ENCODE results near the gene PTPN14. TPM values are rescaled to one million over a fixed set of nuclear protein-coding genes. Genes with fewer than 3 reads are reported as not detected.
A peak's percentile ranks its signal among the peaks of the same experiment; 100 is the strongest.

Gene PTPN14
- total and polyA plus RNA-seq, 2 of the 4 experiments (the other 2 are of a cell fraction), result 21.5 to 31.7 TPM

GRCh38 chr1:214379236-214379970 lies 172.0 kb downstream of the PTPN14 start:
- in situ Hi-C loops (cut with MboI; ENCODE audit: low sequenced_read_pairs), result no loop called here
- ChIA-PET POLR2A (ENCODE audit: unreplicated experiment) (no interaction called here), CTCF (interaction anchor here (0.6 kb wide), 1 partner anchor 38 kb away, joined by 3 read pairs; no protein-coding TSS in a partner anchor)
- TF ChIP-seq NFE2L2 (IDR thresholded peaks at IDR 0.05; ENCODE audit: low read depth, low read length), result no peak
- TF ChIP-seq RCOR1 (IDR thresholded peaks at IDR 0.05; ENCODE audit: insufficient replicate concordance, low read length), result no peak
- TF ChIP-seq MAZ (IDR thresholded peaks at IDR 0.05; ENCODE audit: borderline replicate concordance, low read depth, low read length), result no peak
- TF ChIP-seq POLR2A (IDR thresholded peaks at IDR 0.05; ENCODE audit: low read depth, low read length), result no peak
- no peak for TF ChIP-seq BHLHE40 (IDR thresholded peaks at IDR 0.05; ENCODE audit: low read depth, low read length)
- no peak for TF ChIP-seq CHD1 (IDR thresholded peaks at IDR 0.05; ENCODE audit: low read depth, low read length)
- no peak for TF ChIP-seq CEBPB (IDR thresholded peaks at IDR 0.05; ENCODE audit: low read depth, low read length)
- no peak for TF ChIP-seq FOS (IDR thresholded peaks at IDR 0.05; ENCODE audit: low read depth, low read length)
- no peak for TF ChIP-seq RFX5 (IDR thresholded peaks at IDR 0.05; ENCODE audit: low read depth, low read length)
- no peak for TF ChIP-seq CTCF (conservative IDR thresholded peaks at IDR 0.05; ENCODE audit: low read depth, low read length)
- TF ChIP-seq MXI1 (IDR thresholded peaks at IDR 0.05; ENCODE audit: borderline replicate concordance, low read depth, low read length), result no peak
- TF ChIP-seq RAD21 (IDR thresholded peaks at IDR 0.05; ENCODE audit: low read length), result no peak
- TF ChIP-seq USF2 (IDR thresholded peaks at IDR 0.05; ENCODE audit: low read depth, low read length), result no peak
- TF ChIP-seq MAFK (IDR thresholded peaks at IDR 0.05; ENCODE audit: low read depth, low read length), result no peak

More at GRCh38 chr1:214379236-214379970, 172.0 kb downstream of the PTPN14 start:
- H3K9me3 ChIP-seq (ENCODE audit: control insufficient read depth, insufficient read depth, low read length), result no peaks in the 10 kb centered on the region
- peak overlapping the region; percentile 19; the same call in 1 of the 2 replicates for H4K91ac ChIP-seq (ENCODE audit: insufficient read depth, low read depth, low read length)
- no peak overlapping the region for H3K4me3 ChIP-seq (ENCODE audit: insufficient read depth, low read depth, low read length)
- peaks cover 10% of the 10 kb centered on the region for H3K9me1 ChIP-seq (ENCODE audit: insufficient read depth, low read length)
- no peak overlapping the region for H2BK5ac ChIP-seq (ENCODE audit: low read depth, low read length, poor library complexity, severe bottlenecking)
- H3K27me3 ChIP-seq (ENCODE audit: control insufficient read depth, insufficient read depth, low read length), result no peaks in the 10 kb centered on the region
- H3K9ac ChIP-seq (ENCODE audit: low read depth, low read length), result no peak overlapping the region
- no peak overlapping the region for H3K4me2 ChIP-seq (ENCODE audit: low read depth, low read length)
- dilution Hi-C loops (cut with HindIII; ENCODE audit: low sequenced_read_pairs, unreplicated experiment), result no loop called here
- H3K18ac ChIP-seq (ENCODE audit: low read depth, low read length), result peak overlapping the region; percentile 60; the same call in 1 of the 2 replicates
- peak overlapping the region in 1 of 2 experiments; percentile 49; a peak in 2 of 4 replicates for H4K8ac ChIP-seq (ENCODE audit: low read depth in 2 of 2, low read length in 2 of 2)
- no peak overlapping the region for H3K27ac ChIP-seq (ENCODE audit: insufficient read depth, low read length)
- H2AFZ ChIP-seq (replicated peaks; ENCODE audit: low read length, poor library complexity), result no peak overlapping the region
- H3K4me1 ChIP-seq (ENCODE audit: control insufficient read depth, insufficient read depth, low read length), result peaks cover 12% of the 10 kb centered on the region
- no peaks in the 10 kb centered on the region for H4K20me1 ChIP-seq (ENCODE audit: insufficient read depth, low read length)
- 92% methylated on average over 2 of the region's 6 CpGs; no CpG with 5 or more reads in 1 of the 2 experiments for WGBS, 2 experiments (ENCODE audit: extremely low coverage in 2 of 2, insufficient read length in 1 of 2)
- peak overlapping the region; percentile 28 for H3K4ac ChIP-seq (ENCODE audit: low read depth, low read length)
- peak overlapping the region; percentile 64; the same call in 1 of the 3 replicates for H2BK15ac ChIP-seq (ENCODE audit: low read depth, low read length)
- H3K36me3 ChIP-seq (ENCODE audit: control insufficient read depth, insufficient read depth, low read length), result peaks cover 52% of the 10 kb centered on the region
- peak overlapping the region; percentile 39; the same call in 1 of the 2 replicates for H2BK120ac ChIP-seq (ENCODE audit: low read depth, low read length)
- H4K5ac ChIP-seq (ENCODE audit: low read depth, low read length), result no peak overlapping the region
- H2AK9ac ChIP-seq (replicated peaks; ENCODE audit: low read depth, low read length, poor library complexity), result no peak overlapping the region
- no peak overlapping the region for H3K56ac ChIP-seq (ENCODE audit: extremely low read depth, insufficient read depth, low read length)
- peak overlapping the region; percentile 30; the same call in 1 of the 2 replicates for H2BK20ac ChIP-seq (ENCODE audit: low read depth, low read length)
- H2AK5ac ChIP-seq (ENCODE audit: low read depth, low read length), result 0 out of 2 replicates have a peak overlapping the region, but pooled peaks have one; percentile 20
- no TSS peak for BruUV-seq (replicated peaks)
- H3K23ac ChIP-seq (ENCODE audit: low read depth, low read length), result no peak overlapping the region
- ATAC-seq (ENCODE audit: low read depth) (no peak), DNase-seq (no peak)
- H3K79me1 ChIP-seq (ENCODE audit: low read depth in 1 of 2, low read length in 2 of 2), result peaks cover 35 to 55% of the 10 kb centered on the region in 2 experiments
- H3K14ac ChIP-seq (replicated peaks; ENCODE audit: low read depth, low read length), result peak overlapping the region; percentile 83
- intact Hi-C loops (cut with micrococcal nuclease), result loop anchor here (5.0 kb wide), 1 partner anchor 173 kb away; the partner anchor contains the start of gene PTPN14

Measured in IMR-90 (cell line).